Activated CD8-positive, alpha-beta T cell treated with anti-CD3 and anti-CD28 coated beads for 36 hours (primary cell): ENCODE results near the gene EVC. TPM values are rescaled to one million over a fixed set of nuclear protein-coding genes. Genes with fewer than 3 reads are reported as not detected.
"Not testable (repeated sequence)": the region's sequence is repeated elsewhere in the genome, so short reads cannot be mapped to it uniquely, and the experiment has no call there.

Source experiments
- ATAC-seq: fragments of 200-7000 bp; cut with Tn5 transposase; one replicate; pipeline ENCODE4 v1.10.0; 2021; ENCODE audit warnings: mild to moderate bottlenecking, moderate library complexity
- CTCF ChIA-PET: fragments of 350-600 bp; sonication (Branson Sonifier 250); formaldehyde crosslinking; loops from one replicate; lab custom pipeline; 2021; ENCODE audit warnings: antibody characterized with exemption; lab: Charles Lee
- POLR2A ChIA-PET: fragments of 350-600 bp; sonication (Branson Sonifier 250); formaldehyde crosslinking; loops from one replicate; lab custom pipeline; 2021; ENCODE audit warnings: antibody characterized with exemption; lab: Charles Lee
- DNase-seq: peaks from one replicate; pipeline ENCODE4 v3.0.0-alpha.2; 2020
- H3K27ac Mint-ChIP-seq: one replicate; pipeline ENCODE4 v1.8.0; 2021; ENCODE audit warnings: mild to moderate bottlenecking, mixed read lengths
- H3K27me3 Mint-ChIP-seq: one replicate; pipeline ENCODE4 v1.8.0; 2021; ENCODE audit warnings: mixed read lengths
- H3K36me3 Mint-ChIP-seq: one replicate; pipeline ENCODE4 v1.8.0; 2021; ENCODE audit warnings: low read depth, mixed read lengths
- H3K4me1 Mint-ChIP-seq: one replicate; pipeline ENCODE4 v1.8.0; 2021; ENCODE audit warnings: low read depth, mixed read lengths
- H3K4me3 Mint-ChIP-seq: one replicate; pipeline ENCODE4 v1.8.0; 2021; ENCODE audit warnings: mild to moderate bottlenecking, moderate library complexity, mixed read lengths
- H3K9me3 Mint-ChIP-seq: one replicate; pipeline ENCODE4 v1.8.0; 2021; ENCODE audit warnings: mixed read lengths
- CTCF ChIP-seq: fragments of 200-600 bp; IDR thresholded peaks from one replicate; pipeline ENCODE4 v1.8.0; 2022; ENCODE audit warnings: antibody characterized with exemption, mild to moderate bottlenecking
- intact Hi-C: fragments of 100-400 bp; cut with micrococcal nuclease; formaldehyde crosslinking; loops from one replicate; pipeline ENCODE4 v1.10.0; 2022
- total RNA-seq, 2 experiments: library from RNA; stranded (reverse); gene quantifications; one replicate each; pipeline ENCODE4 v1.2.3, GENCODE V29; 2021

Gene EVC
- total RNA-seq, 2 experiments from 2014 or later: 2.0 to 2.5 TPM

GRCh38 chr4:5852523-5853202, 141.7 kb downstream of the EVC start:
- no peak overlapping the region for H3K4me3 Mint-ChIP-seq
- ChIA-PET POLR2A (no interaction called here), CTCF (no interaction called here)
- no peaks in the 10 kb centered on the region for H3K36me3 Mint-ChIP-seq
- H3K27me3 Mint-ChIP-seq: peaks cover 5% of the 10 kb centered on the region
- TF ChIP-seq CTCF: no peak
- intact Hi-C loops: no loop called here
- H3K9me3 Mint-ChIP-seq: no peaks in the 10 kb centered on the region
- DNase-seq: no peak
- no peaks in the 10 kb centered on the region for H3K4me1 Mint-ChIP-seq
- no peak for ATAC-seq
- H3K27ac Mint-ChIP-seq: no peak overlapping the region

- Mint-ChIP-seq H3K4me3 (no peak overlapping the region), H3K27ac (no peak overlapping the region), H3K4me1 (no peaks in the 10 kb centered on the region), H3K36me3 (no peaks in the 10 kb centered on the region), H3K27me3 (peaks cover 3% of the 10 kb centered on the region), H3K9me3 (no peaks in the 10 kb centered on the region)
- no peak for TF ChIP-seq CTCF
- intact Hi-C loops: no loop called here
- ATAC-seq (no peak), DNase-seq (no peak)
- ChIA-PET POLR2A (interaction anchor here (1.0 kb wide), 1 partner anchor 8 kb away, joined by 3 read pairs; no protein-coding TSS in a partner anchor), CTCF (interaction anchor here (0.7 kb wide), 1 partner anchor 9 kb away, joined by 3 read pairs; no protein-coding TSS in a partner anchor)
Measured at GRCh38 chr4:5854929-5855328, 143.9 kb downstream of the EVC start.

GRCh38 chr4:5856362-5856761, 145.4 kb downstream of the EVC start:
- H3K27ac Mint-ChIP-seq: not testable (repeated sequence)

GRCh38 chr4:5857199-5857598, 146.2 kb downstream of the EVC start:
- CTCF ChIA-PET: no interaction called here
- DNase-seq (no peak), ATAC-seq (no peak)
- no peak overlapping the region for H3K4me3 Mint-ChIP-seq
- intact Hi-C loops: no loop called here
- H3K36me3 Mint-ChIP-seq: no peaks in the 10 kb centered on the region
- no peak overlapping the region for H3K27ac Mint-ChIP-seq
- POLR2A ChIA-PET: no interaction called here
- H3K4me1 Mint-ChIP-seq: no peaks in the 10 kb centered on the region
- TF ChIP-seq CTCF: no peak
- peaks cover 2% of the 10 kb centered on the region for H3K27me3 Mint-ChIP-seq
- H3K9me3 Mint-ChIP-seq: no peaks in the 10 kb centered on the region

More at GRCh38 chr4:5856362-5856761, 145.4 kb downstream of the EVC start:
- H3K4me3 Mint-ChIP-seq, intact Hi-C loops, H3K27me3 Mint-ChIP-seq, POLR2A ChIA-PET, H3K36me3 Mint-ChIP-seq, DNase-seq, CTCF ChIA-PET, H3K4me1 Mint-ChIP-seq, H3K9me3 Mint-ChIP-seq, ATAC-seq: not testable (repeated sequence)

GRCh38 chr4:5858020-5858769, 147.2 kb downstream of the EVC start:
- no peak overlapping the region for H3K27ac Mint-ChIP-seq
- intact Hi-C loops: no loop called here
- TF ChIP-seq CTCF: no peak
- ATAC-seq (no peak), DNase-seq (no peak)
- ChIA-PET POLR2A (no interaction called here), CTCF (no interaction called here)
- H3K4me1 Mint-ChIP-seq: peaks cover 2% of the 10 kb centered on the region
- peaks cover 3% of the 10 kb centered on the region for H3K27me3 Mint-ChIP-seq
- H3K9me3 Mint-ChIP-seq: no peaks in the 10 kb centered on the region
- no peak overlapping the region for H3K4me3 Mint-ChIP-seq
- H3K36me3 Mint-ChIP-seq: no peaks in the 10 kb centered on the region
